ENCODE results near the gene CEP68.

- TF ChIP-seq POLR2A (IDR thresholded peaks at IDR 0.05; ENCODE audit: low read depth, low read length) (no peak), SPI1 (IDR thresholded peaks at IDR 0.05; ENCODE audit: low read depth, low read length) (no peak), TAF1 (IDR thresholded peaks at IDR 0.05; ENCODE audit: low read depth, low read length) (no peak), POLR2AphosphoS5 (IDR thresholded peaks at IDR 0.05; ENCODE audit: low read depth, low read length) (no peak)
These were observed 28.9 kb downstream of the CEP68 start for GRCh38 chr2:65085148-65085547.

All from GM12891 (cell line).